ENCODE measurements around the gene PREX1.

- TF ChIP-seq CTCF (IDR thresholded peaks at IDR 0.05; ENCODE audit: low read depth, low read length) (no peak), POLR2A (IDR thresholded peaks at IDR 0.05; ENCODE audit: extremely low read depth, insufficient read length) (no peak)
Measured at GRCh38 chr20:48661575-48662455, 166.0 kb downstream of the PREX1 start.
